Measurements from ENCODE around the gene ZMIZ1. TPM values are rescaled to one million over a fixed set of nuclear protein-coding genes. Genes with fewer than 3 reads are reported as not detected.

ZMIZ1 gene
- total RNA-seq, 1 experiment from 2014 or later, result 22.3 TPM

DNA sequence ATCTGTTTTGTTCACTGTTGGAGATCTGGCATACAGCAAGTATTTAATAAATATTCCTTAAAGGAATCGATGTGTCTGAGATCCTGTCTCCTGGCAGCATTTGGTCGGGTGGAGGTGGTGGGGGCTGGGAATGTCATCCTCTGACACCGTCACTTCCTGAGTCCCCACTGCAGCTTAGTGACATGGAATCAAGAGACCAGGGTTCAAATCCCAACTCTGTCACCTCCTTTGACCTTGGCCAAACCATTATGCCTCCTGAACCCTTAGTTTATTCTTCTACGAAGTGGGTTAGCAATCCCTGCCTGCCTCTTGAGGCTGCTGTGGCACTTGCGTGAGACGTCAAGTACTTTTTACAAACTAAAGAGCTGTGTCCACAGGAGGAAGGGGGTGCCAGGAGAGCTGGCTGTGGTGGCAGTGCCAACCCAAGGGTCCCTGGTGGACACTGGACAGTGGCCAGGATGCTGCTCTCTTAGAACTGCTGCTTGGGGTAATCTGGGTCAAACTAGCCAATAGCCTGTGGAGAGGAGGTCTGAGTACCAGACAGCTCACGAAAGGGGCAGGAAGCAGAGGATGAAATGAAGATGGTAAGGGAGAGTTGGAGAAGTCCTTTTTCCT lies 8.0 kb upstream of the ZMIZ1 start:
- no peaks in the 10 kb centered on the region for H3K27me3 ChIP-seq (replicated peaks)
- no peak for DNase-seq (ENCODE audit: low read depth in 1 of 2, low spot score in 2 of 2)
- H3K9me3 ChIP-seq (replicated peaks), result 0 out of 2 replicates have a peak, but pooled peaks cover 2% of the 10 kb centered on the region
- H3K27ac ChIP-seq, result no peak overlapping the region
- H3K36me3 ChIP-seq, result no peaks in the 10 kb centered on the region
- H3K4me3 ChIP-seq, result no peak overlapping the region
- H3K4me1 ChIP-seq (replicated peaks), result no peaks in the 10 kb centered on the region

- H3K27me3 ChIP-seq (replicated peaks), result no peaks in the 10 kb centered on the region
- no peaks in the 10 kb centered on the region for H3K36me3 ChIP-seq
- H3K4me1 ChIP-seq (replicated peaks), result peaks cover 7% of the 10 kb centered on the region
- no peak for DNase-seq (ENCODE audit: low read depth in 1 of 2, low spot score in 2 of 2)
- H3K27ac ChIP-seq, result no peak overlapping the region
- 0 out of 2 replicates have a peak, but pooled peaks cover 2% of the 10 kb centered on the region for H3K9me3 ChIP-seq (replicated peaks)
- H3K4me3 ChIP-seq, result no peak overlapping the region
Observed at GRCh38 chr10:79061441-79062315, 7.1 kb upstream of the ZMIZ1 start.

- H3K36me3 ChIP-seq, result no peaks in the 10 kb centered on the region
- H3K4me3 ChIP-seq, result no peak overlapping the region
- DNase-seq (ENCODE audit: low read depth in 1 of 2, low spot score in 2 of 2), result no peak
- no peak overlapping the region for H3K27ac ChIP-seq
- H3K4me1 ChIP-seq (replicated peaks), result peaks cover 18% of the 10 kb centered on the region
- 0 out of 2 replicates have a peak, but pooled peaks cover 2% of the 10 kb centered on the region for H3K9me3 ChIP-seq (replicated peaks)
- no peaks in the 10 kb centered on the region for H3K27me3 ChIP-seq (replicated peaks)
Observed at GRCh38 chr10:79063071-79063491, 5.7 kb upstream of the ZMIZ1 start.

DNA sequence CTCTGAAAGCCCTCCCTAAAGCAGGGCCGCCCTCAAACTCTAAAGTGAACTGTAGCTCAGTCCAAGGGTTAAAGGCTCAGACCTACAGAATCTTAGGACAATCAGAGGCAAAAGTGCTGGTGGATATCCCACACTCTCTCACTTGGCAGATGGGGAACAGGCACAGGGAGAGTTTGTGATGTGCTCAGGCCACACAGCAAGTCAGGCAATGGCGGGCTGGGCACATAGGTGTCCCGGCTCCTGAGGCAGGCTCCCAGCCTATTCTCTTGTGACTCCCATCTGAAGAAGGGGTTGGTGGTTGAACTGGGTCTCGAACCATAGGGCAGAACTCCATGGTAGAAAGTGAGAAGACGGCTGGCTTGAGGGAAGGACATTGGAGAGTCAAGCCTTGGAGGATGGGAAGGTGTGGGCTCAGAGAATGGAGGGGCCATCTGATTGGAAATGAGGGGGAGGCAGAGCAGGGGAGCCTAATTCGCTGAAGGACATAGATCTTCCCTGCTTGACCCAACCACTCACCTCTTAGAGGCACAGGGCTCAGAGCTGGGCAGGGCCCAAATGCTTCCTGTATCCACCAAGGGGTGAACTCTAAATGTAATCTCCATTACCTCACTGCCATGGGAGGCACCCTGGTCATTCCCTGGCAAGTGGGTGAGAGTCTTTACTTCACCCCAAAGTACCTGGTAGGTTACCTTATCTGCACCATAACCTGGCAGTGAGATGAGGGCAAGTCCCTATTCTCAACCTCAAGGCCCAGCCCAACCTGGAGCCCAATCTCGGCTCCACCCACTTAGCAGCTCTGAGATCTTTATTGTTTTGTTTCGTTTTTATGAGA lies 4.9 kb upstream of the ZMIZ1 start:
- no peaks in the 10 kb centered on the region for H3K27me3 ChIP-seq (replicated peaks)
- H3K36me3 ChIP-seq, result peaks cover 1% of the 10 kb centered on the region; the same call in 1 of the 2 replicates
- no peak for DNase-seq (ENCODE audit: low read depth in 1 of 2, low spot score in 2 of 2)
- H3K4me3 ChIP-seq, result no peak overlapping the region
- peaks cover 1% of the 10 kb centered on the region; the same call in 1 of the 2 replicates for H3K9me3 ChIP-seq (replicated peaks)
- no peak overlapping the region for H3K27ac ChIP-seq
- H3K4me1 ChIP-seq (replicated peaks), result peaks cover 21% of the 10 kb centered on the region

GRCh38 chr10:79065091-79065551 lies 3.6 kb upstream of the ZMIZ1 start:
- Histone ChIP-seq H3K36me3 (peaks cover 10% of the 10 kb centered on the region), H3K27ac (no peak overlapping the region), H3K9me3 (replicated peaks) (peaks cover 7% of the 10 kb centered on the region; the same call in 1 of the 2 replicates), H3K4me1 (replicated peaks) (peaks cover 24% of the 10 kb centered on the region), H3K27me3 (replicated peaks) (no peaks in the 10 kb centered on the region), H3K4me3 (no peak overlapping the region)
- DNase-seq (ENCODE audit: low read depth in 1 of 2, low spot score in 2 of 2), result no peak

DNA sequence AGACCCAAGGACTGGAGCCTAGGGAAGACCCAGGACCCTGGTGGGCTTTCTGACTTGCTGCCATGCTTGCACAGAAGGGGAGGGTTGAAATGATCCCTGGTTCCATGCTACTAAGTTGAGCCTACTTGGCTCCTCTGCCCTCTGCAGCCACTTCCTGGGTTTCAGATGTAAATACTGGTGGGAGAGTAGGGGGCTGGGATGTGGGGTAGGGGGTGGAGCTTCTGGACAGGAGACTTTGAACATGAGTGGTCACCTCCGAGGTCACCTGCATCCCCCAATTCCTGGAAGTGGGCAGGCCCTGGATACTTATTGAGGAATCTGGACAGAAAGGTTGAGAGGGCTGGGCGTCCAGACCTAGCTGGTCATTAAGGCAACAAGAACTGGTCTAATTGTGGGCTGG lies 2.9 kb upstream of the ZMIZ1 start:
- Histone ChIP-seq H3K36me3 (peaks cover 10% of the 10 kb centered on the region), H3K4me1 (replicated peaks) (peaks cover 24% of the 10 kb centered on the region), H3K27me3 (replicated peaks) (no peaks in the 10 kb centered on the region), H3K27ac (no peak overlapping the region), H3K4me3 (no peak overlapping the region), H3K9me3 (replicated peaks) (peaks cover 7% of the 10 kb centered on the region; the same call in 1 of the 2 replicates)
- no peak for DNase-seq (ENCODE audit: low read depth in 1 of 2, low spot score in 2 of 2)

- H3K27me3 ChIP-seq (replicated peaks), result no peaks in the 10 kb centered on the region
- DNase-seq (ENCODE audit: low read depth in 1 of 2, low spot score in 2 of 2), result peak; percentile 57 to 65
- peaks cover 7% of the 10 kb centered on the region; the same call in 1 of the 2 replicates for H3K9me3 ChIP-seq (replicated peaks)
- H3K4me1 ChIP-seq (replicated peaks), result peaks cover 32% of the 10 kb centered on the region
- peak overlapping the region; percentile 64 for H3K27ac ChIP-seq
- peaks cover 16% of the 10 kb centered on the region for H3K36me3 ChIP-seq
- peak overlapping the region; percentile 98 for H3K4me3 ChIP-seq
Observed at GRCh38 chr10:79066411-79067240, 2.1 kb upstream of the ZMIZ1 start.

DNA sequence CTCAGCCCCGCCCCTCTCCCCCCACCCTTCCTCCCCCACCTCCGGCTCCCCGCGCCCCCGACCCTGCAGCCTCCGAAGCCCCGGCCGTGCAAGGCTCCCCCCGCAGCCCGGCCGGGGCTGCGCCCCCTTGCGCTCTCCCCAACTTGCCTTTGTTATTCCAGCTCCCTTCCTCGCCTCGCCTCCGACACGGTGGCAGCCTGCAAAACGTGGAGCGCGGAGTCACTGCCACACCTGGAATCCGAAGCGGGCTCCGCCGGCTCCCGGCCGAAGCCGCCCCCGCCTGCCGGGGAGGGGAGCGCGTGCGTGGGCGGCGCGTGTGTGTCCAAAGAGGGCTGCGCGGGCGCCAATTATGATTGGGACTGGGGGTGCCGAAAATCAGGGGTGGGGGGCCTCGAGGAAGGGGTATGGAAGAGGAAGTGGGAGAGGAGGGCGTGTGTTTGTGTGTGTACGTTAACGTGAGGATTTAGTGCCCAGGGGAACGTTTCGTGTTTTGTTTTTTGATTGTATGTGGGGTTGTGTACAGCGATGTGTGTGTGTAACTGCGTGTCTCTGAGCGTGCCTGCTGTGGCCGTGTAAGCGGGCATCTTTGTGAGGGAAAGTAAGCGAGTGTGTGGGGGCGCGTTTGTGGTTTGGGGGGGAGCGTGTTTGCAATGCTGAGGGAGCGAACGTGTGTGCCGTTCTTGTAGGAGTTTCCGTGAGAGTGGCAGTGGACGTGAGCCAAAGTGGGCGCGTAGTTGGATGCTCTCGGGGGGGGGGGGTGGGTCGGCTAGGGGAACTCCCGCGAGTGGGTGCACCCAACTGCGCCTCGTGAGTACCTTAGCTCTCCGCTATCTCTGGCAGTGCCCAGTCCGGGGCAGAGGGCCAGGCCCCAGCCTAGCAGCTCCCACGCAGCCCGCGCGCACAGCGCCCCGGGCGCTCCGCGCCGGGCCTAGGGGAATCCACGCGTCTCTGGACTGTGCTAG lies 1.2 kb upstream of the ZMIZ1 start:
- Histone ChIP-seq H3K9me3 (replicated peaks) (peaks cover 7% of the 10 kb centered on the region; the same call in 1 of the 2 replicates), H3K27ac (peak overlapping the region; percentile 44; the same call in 1 of the 2 replicates), H3K4me1 (replicated peaks) (peaks cover 40% of the 10 kb centered on the region), H3K36me3 (peaks cover 19% of the 10 kb centered on the region), H3K4me3 (peak overlapping the region; percentile 98), H3K27me3 (replicated peaks) (no peaks in the 10 kb centered on the region)
- DNase-seq (ENCODE audit: low read depth in 1 of 2, low spot score in 2 of 2), result peak; percentile 81 to 85

DNA sequence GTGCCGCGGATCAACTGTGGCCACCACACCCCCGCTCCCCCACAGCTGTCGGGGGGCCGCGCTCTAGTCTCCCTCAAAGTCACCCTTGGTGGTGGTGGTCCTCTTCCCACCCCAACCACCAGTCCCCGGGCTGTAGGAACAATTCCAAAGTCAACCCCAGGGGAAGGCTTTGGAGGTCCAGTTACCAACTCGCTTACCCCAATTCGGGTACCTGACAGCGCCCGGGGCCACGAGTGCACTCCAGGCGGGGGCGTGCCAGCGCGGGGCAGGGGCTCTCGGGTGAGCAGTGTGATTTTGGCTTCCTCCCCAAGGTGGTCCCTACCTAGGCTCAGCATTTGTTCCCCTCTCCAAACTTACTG lies 584 bp upstream of the ZMIZ1 start:
- peaks cover 7% of the 10 kb centered on the region; the same call in 1 of the 2 replicates for H3K9me3 ChIP-seq (replicated peaks)
- DNase-seq (ENCODE audit: low read depth in 1 of 2, low spot score in 2 of 2), result peak in 1 of 2 experiments; percentile 36
- peaks cover 46% of the 10 kb centered on the region for H3K4me1 ChIP-seq (replicated peaks)
- peak overlapping the region; percentile 98 for H3K4me3 ChIP-seq
- H3K27ac ChIP-seq, result no peak overlapping the region
- peaks cover 25% of the 10 kb centered on the region for H3K36me3 ChIP-seq
- H3K27me3 ChIP-seq (replicated peaks), result no peaks in the 10 kb centered on the region

DNA sequence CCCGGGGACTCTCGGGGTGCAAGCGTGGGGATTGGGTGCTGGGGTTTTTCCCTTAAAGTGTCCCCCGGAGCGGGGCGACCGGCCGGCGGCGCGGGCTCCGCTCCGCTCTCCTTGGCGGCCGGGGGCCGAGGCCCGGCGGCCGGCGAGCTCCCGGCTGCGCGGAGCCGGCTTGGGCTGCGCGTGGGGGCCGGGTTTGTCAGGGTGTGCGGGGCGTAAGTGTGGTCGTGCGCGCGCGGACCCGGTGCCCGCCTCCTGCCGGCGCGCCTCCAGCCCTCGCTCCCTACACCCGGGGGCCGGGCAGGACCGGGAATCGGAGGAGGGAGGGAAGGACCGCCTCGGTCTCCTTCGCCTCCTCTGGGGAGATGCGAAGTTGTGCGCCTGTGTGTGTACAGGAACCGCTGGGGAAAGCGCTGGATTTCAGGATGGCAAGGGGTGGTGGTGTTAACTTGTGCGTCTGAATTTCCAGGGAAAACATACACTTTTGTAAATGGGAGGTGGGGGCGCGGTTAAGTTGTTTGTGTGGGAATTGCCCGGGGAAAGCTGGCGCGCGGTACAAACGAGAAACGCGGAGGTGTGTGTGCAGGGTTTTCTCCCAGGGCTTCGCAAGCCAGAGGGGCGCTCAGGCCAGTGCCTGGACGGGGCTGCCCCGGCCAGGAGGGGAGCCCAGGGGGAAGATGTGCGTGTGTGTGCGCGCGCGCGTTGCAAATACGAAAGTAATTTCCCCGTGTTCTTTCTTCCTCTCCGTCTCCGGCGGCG lies 737 bp downstream of the ZMIZ1 start:
- Histone ChIP-seq H3K4me1 (replicated peaks) (peaks cover 60% of the 10 kb centered on the region), H3K4me3 (peak overlapping the region; percentile 98), H3K27ac (peak overlapping the region; percentile 73), H3K9me3 (replicated peaks) (peaks cover 7% of the 10 kb centered on the region; the same call in 1 of the 2 replicates), H3K36me3 (peaks cover 25% of the 10 kb centered on the region), H3K27me3 (replicated peaks) (no peaks in the 10 kb centered on the region)
- DNase-seq (ENCODE audit: low read depth in 1 of 2, low spot score in 2 of 2), result peak in 1 of 2 experiments; percentile 50

DNA sequence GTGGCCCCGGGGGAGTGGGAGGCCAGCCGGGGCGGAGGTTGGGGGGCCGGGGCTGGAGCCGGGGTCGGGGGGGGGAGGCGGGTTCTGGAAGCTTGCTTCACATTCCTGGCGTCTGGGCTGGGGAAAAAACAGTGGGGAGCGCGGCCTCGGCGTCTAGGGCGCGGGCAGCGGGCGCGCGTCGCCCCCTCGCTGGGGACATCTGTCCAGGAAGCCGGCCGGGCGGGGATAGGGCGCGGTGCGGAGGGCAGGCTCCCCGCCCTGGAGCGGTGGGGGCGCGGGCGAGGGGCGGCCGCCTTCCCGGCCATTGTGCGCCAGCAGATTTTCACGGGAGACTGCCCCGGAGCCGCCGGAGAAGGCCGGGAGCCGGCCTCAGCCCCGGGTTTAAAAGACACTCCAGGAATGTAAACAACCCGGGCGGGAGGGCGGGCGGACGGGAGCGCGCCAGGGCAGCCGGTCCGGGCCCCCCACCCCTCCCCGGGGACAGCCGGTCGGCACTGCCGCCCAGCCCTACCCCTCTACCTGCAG lies 1.4 kb downstream of the ZMIZ1 start:
- H3K27me3 ChIP-seq (replicated peaks), result no peaks in the 10 kb centered on the region
- H3K27ac ChIP-seq, result peak overlapping the region; percentile 73; the same call in 1 of the 2 replicates
- H3K4me1 ChIP-seq (replicated peaks), result peaks cover 66% of the 10 kb centered on the region
- H3K36me3 ChIP-seq, result peaks cover 25% of the 10 kb centered on the region
- peaks cover 7% of the 10 kb centered on the region; the same call in 1 of the 2 replicates for H3K9me3 ChIP-seq (replicated peaks)
- DNase-seq (ENCODE audit: low read depth in 1 of 2, low spot score in 2 of 2), result peak; percentile 70
- H3K4me3 ChIP-seq, result peak overlapping the region; percentile 98
